Activated naive CD8-positive, alpha-beta T cell treated with anti-CD3 and anti-CD28 coated beads, Interleukin-2, amount 50 U/mL, for 24 hours (primary cell): Measurements from ENCODE around the gene GULP1.

Source experiments
- ATAC-seq: fragments of 150-1000 bp; cut with Tn5 transposase; one replicate; pipeline ENCODE4 v1.10.0; 2021
- DNase-seq: peaks from one replicate; pipeline ENCODE4 v3.0.0; 2021
- H3K27ac Mint-ChIP-seq: one replicate; pipeline ENCODE4 v1.8.0; 2021; ENCODE audit warnings: mild to moderate bottlenecking, mixed read lengths
- H3K27me3 Mint-ChIP-seq: one replicate; pipeline ENCODE4 v1.8.0; 2021; ENCODE audit warnings: mixed read lengths
- H3K36me3 Mint-ChIP-seq: one replicate; pipeline ENCODE4 v1.8.0; 2021; ENCODE audit warnings: low read depth, mixed read lengths
- H3K4me1 Mint-ChIP-seq: one replicate; pipeline ENCODE4 v1.8.0; 2021; ENCODE audit warnings: mixed read lengths
- H3K4me3 Mint-ChIP-seq: one replicate; pipeline ENCODE4 v1.8.0; 2021; ENCODE audit warnings: mild to moderate bottlenecking, moderate library complexity, mixed read lengths
- H3K9me3 Mint-ChIP-seq: one replicate; pipeline ENCODE4 v1.8.0; 2021; ENCODE audit warnings: mixed read lengths

GULP1 gene

GRCh38 chr2:188506843-188507242, 215.2 kb downstream of the GULP1 start:
- no peak overlapping the region for H3K4me3 Mint-ChIP-seq
- H3K4me1 Mint-ChIP-seq: no peaks in the 10 kb centered on the region
- H3K27me3 Mint-ChIP-seq: no peaks in the 10 kb centered on the region
- ATAC-seq (no peak), DNase-seq (no peak)
- no peak overlapping the region for H3K27ac Mint-ChIP-seq
- H3K36me3 Mint-ChIP-seq: no peaks in the 10 kb centered on the region
- H3K9me3 Mint-ChIP-seq: no peaks in the 10 kb centered on the region

GRCh38 chr2:188511346-188511745, 219.7 kb downstream of the GULP1 start:
- H3K27me3 Mint-ChIP-seq: no peaks in the 10 kb centered on the region
- H3K36me3 Mint-ChIP-seq: no peaks in the 10 kb centered on the region
- ATAC-seq (no peak), DNase-seq (no peak)
- no peaks in the 10 kb centered on the region for H3K4me1 Mint-ChIP-seq
- no peak overlapping the region for H3K4me3 Mint-ChIP-seq
- no peaks in the 10 kb centered on the region for H3K9me3 Mint-ChIP-seq
- H3K27ac Mint-ChIP-seq: no peak overlapping the region

DNA sequence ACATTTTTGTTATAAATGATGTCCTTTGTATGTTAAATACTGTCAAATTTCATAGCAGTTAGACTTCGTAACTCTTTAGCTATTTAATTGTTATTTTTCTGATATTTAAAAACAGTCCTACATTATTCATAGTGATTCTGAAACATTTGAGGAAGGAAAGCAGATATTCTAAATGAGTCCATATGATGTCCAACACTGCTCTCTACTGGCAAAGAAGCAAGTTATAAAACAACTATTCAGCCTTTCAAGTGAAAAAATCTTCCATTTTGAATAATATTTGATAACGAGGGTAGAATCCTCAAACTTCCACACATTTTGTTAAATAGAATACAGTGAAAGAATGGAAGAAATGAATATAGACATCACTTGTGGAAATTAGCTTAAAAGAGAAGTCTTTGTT, 220.8 kb downstream of the GULP1 start:
- no peaks in the 10 kb centered on the region for H3K27me3 Mint-ChIP-seq
- H3K9me3 Mint-ChIP-seq: no peaks in the 10 kb centered on the region
- no peaks in the 10 kb centered on the region for H3K4me1 Mint-ChIP-seq
- H3K4me3 Mint-ChIP-seq: no peak overlapping the region
- H3K27ac Mint-ChIP-seq: no peak overlapping the region
- ATAC-seq (no peak), DNase-seq (no peak)
- H3K36me3 Mint-ChIP-seq: no peaks in the 10 kb centered on the region

DNA sequence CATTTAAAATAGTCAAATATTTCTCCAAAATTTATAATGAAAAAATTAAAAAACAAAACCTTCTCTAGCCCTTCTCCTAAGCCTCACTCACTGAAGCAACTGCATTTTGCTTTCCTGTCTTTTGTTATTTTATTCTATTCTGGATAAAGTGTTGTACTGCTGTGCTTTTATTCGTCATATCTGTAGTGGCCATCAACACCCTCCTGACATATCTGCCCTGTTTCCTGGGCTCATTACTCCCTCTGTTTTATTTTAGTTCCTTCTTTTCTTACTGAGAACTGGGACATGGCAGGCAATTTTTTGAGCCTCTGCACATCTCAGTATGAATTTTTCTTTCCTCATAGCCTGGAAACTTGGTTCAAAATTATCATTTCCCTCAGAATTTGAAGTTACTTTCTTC, 224.2 kb downstream of the GULP1 start:
- Mint-ChIP-seq H3K27me3 (peaks cover 2% of the 10 kb centered on the region), H3K4me1 (no peaks in the 10 kb centered on the region), H3K9me3 (no peaks in the 10 kb centered on the region), H3K36me3 (no peaks in the 10 kb centered on the region), H3K27ac (no peak overlapping the region), H3K4me3 (no peak overlapping the region)
- no peak for ATAC-seq
- DNase-seq: no peak

GRCh38 chr2:188517549-188518215, 226.0 kb downstream of the GULP1 start:
- no peak for DNase-seq

DNA sequence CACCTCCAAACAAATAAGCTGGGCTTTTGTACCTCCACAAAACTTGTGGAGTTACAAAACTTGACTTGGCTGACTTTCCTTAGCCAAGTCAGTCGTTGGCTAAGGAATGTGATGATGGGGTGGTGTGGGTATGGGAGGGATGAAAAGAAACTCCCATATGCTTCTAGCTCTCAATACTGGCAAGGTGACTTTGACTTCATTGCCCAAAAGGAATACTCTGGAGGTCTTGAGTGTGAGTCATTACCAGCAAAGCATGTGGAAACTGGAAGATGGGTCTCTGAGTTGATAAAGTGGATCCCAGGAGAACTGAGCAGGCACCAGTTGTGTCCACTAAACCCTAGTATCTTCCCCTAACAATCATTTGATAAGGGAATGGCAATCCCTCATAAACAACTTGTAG, 226.7 kb downstream of the GULP1 start:
- H3K27ac Mint-ChIP-seq: no peak overlapping the region
- no peak for ATAC-seq
- no peaks in the 10 kb centered on the region for H3K9me3 Mint-ChIP-seq
- no peak overlapping the region for H3K4me3 Mint-ChIP-seq
- H3K36me3 Mint-ChIP-seq: no peaks in the 10 kb centered on the region
- DNase-seq: no peak
- H3K4me1 Mint-ChIP-seq: no peaks in the 10 kb centered on the region
- H3K27me3 Mint-ChIP-seq: peaks cover 2% of the 10 kb centered on the region

More at GRCh38 chr2:188517549-188518215, 226.0 kb downstream of the GULP1 start:
- Mint-ChIP-seq H3K9me3 (no peaks in the 10 kb centered on the region), H3K36me3 (no peaks in the 10 kb centered on the region), H3K4me1 (no peaks in the 10 kb centered on the region), H3K27ac (no peak overlapping the region), H3K4me3 (no peak overlapping the region), H3K27me3 (peaks cover 2% of the 10 kb centered on the region)
- no peak for ATAC-seq

DNA sequence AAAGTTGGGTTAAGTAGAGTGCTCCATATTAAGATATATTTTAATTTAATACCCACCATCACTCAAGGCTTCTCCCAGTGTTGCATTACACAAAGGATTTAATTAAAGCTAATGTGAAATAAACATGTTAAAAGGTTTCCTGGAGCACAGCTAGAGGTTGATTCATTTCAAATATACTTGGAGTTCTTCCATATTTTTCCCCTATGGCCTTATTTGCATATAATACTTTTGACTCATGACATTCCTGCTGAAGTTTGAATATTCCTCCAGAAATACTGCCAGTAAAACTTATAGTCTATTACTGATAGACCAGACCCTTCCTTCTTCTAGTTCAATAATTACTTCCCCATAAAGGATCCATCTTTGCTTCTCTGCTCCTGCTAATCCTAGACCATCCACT, 227.5 kb downstream of the GULP1 start:
- Mint-ChIP-seq H3K36me3 (no peaks in the 10 kb centered on the region), H3K9me3 (no peaks in the 10 kb centered on the region), H3K27me3 (peaks cover 2% of the 10 kb centered on the region), H3K4me3 (no peak overlapping the region), H3K4me1 (no peaks in the 10 kb centered on the region), H3K27ac (no peak overlapping the region)
- no peak for ATAC-seq
- DNase-seq: no peak

DNA sequence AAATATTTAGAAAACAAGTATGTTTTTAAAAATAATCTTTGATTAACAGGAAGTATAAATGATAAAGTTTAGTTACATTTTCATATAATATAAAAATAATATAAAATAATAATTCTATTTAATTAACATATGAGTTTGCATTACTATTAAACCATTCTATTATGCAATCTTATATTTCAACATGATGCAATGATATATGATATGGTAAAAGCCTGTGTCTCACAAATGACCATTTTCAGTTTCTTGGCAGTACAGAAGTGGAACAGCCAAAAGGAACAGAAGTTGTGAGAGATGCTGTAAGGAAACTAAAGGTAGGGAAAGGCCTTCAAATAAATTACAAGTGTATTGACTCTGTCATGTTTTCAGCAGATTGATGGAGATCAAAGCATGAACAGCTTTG, 230.8 kb downstream of the GULP1 start:
- no peak for ATAC-seq
- no peak for DNase-seq
- Mint-ChIP-seq H3K27ac (no peak overlapping the region), H3K9me3 (no peaks in the 10 kb centered on the region), H3K4me1 (no peaks in the 10 kb centered on the region), H3K27me3 (peaks cover 2% of the 10 kb centered on the region), H3K36me3 (no peaks in the 10 kb centered on the region), H3K4me3 (no peak overlapping the region)

DNA sequence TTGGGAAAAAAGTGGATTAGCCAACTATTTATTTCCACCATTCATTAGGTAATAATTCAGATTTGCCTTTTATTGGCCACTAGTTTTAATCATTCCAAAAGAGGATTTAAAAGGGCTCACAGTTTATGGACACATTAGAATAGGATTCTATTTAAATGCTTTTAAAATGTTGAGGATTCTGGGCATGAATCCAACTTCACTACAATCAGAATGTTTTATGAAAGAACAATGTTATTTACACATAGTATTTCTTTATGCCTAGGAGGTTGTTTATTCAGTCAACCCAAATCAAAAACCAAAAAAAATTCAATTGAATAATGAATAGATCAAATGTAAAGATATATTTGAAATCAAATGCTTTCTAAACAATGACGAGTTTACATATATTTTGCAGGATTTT, 232.2 kb downstream of the GULP1 start:
- Mint-ChIP-seq H3K9me3 (no peaks in the 10 kb centered on the region), H3K27ac (no peak overlapping the region), H3K36me3 (no peaks in the 10 kb centered on the region), H3K4me3 (no peak overlapping the region), H3K27me3 (peaks cover 2% of the 10 kb centered on the region), H3K4me1 (no peaks in the 10 kb centered on the region)
- DNase-seq: no peak
- ATAC-seq: no peak

DNA sequence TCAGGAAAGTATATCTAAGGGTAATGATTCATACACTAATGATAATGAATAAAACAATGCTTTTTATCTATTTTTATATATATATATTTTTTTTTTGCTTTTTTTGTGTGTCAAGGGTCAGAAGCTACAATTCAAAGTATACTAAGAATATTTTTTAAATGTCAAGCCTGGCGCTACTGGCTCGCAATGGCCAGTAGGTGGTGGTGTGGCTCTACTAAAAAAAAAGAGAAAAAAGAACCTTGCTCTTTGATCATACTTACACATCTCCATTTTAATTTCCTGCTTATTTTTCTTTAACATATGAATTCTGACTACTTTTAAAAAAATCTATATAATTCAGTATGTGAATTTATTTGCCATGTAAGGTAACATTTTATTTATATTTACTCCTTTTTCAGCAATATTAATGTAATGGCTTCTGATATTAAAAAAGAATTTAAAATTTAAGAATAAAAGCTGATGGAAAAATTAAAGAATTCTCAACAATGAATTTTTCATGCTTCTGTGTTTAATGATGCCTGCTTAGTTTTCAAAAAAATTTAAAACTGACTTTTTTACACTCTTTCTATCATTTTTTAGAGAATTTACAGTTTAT, 232.9 kb downstream of the GULP1 start:
- Mint-ChIP-seq H3K27ac (no peak overlapping the region), H3K27me3 (peaks cover 2% of the 10 kb centered on the region), H3K4me1 (no peaks in the 10 kb centered on the region), H3K36me3 (no peaks in the 10 kb centered on the region), H3K9me3 (no peaks in the 10 kb centered on the region), H3K4me3 (no peak overlapping the region)
- ATAC-seq: no peak
- DNase-seq: no peak

DNA sequence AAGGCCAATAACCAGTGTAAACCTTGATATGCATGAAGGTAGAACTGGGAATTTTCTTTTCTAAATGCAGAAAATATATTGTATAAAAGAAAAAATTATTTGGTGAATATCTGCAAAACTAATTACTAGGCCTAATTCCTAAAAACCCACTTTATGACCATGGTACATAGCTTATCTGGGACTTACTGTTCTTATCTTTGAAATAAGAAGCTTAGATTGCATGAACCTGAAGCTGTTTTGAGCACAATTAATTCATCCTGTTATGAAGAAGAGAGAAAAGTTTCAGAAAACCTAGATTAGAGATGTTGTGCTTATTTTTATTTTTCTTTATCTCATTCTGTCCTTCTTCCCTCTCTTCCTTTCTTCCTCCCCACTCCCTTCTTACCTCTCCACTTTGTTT, 235.0 kb downstream of the GULP1 start:
- DNase-seq (no peak), ATAC-seq (no peak)
- H3K27ac Mint-ChIP-seq: no peak overlapping the region
- H3K9me3 Mint-ChIP-seq: no peaks in the 10 kb centered on the region
- H3K4me1 Mint-ChIP-seq: no peaks in the 10 kb centered on the region
- H3K36me3 Mint-ChIP-seq: no peaks in the 10 kb centered on the region
- H3K27me3 Mint-ChIP-seq: no peaks in the 10 kb centered on the region
- H3K4me3 Mint-ChIP-seq: no peak overlapping the region

DNA sequence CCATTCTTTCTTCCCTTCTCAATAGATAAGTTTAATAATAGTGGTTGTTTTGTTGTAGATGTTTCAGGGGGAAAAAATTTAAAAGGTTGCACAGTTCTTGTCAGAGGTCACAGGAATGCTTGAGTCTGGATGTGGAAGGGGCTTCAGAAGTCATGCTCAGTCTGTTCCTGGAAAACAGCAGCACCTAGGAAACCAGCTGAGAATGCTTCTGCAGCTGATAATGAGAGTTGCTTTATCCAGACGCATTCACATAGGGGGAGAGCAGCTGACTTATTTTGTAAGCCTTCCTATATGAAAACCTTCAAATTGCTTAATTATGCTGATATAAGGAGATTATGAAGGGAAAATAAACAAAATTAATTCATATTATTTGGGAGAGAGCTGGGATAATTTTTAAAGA, 235.5 kb downstream of the GULP1 start:
- Mint-ChIP-seq H3K36me3 (no peaks in the 10 kb centered on the region), H3K9me3 (no peaks in the 10 kb centered on the region), H3K27me3 (no peaks in the 10 kb centered on the region), H3K27ac (no peak overlapping the region), H3K4me3 (no peak overlapping the region), H3K4me1 (no peaks in the 10 kb centered on the region)
- DNase-seq (no peak), ATAC-seq (no peak)

GRCh38 chr2:188527581-188527993, 235.9 kb downstream of the GULP1 start:
- Mint-ChIP-seq H3K4me1 (no peaks in the 10 kb centered on the region), H3K36me3 (no peaks in the 10 kb centered on the region), H3K27me3 (no peaks in the 10 kb centered on the region), H3K27ac (no peak overlapping the region), H3K4me3 (no peak overlapping the region), H3K9me3 (no peaks in the 10 kb centered on the region)
- DNase-seq (no peak), ATAC-seq (no peak)

DNA sequence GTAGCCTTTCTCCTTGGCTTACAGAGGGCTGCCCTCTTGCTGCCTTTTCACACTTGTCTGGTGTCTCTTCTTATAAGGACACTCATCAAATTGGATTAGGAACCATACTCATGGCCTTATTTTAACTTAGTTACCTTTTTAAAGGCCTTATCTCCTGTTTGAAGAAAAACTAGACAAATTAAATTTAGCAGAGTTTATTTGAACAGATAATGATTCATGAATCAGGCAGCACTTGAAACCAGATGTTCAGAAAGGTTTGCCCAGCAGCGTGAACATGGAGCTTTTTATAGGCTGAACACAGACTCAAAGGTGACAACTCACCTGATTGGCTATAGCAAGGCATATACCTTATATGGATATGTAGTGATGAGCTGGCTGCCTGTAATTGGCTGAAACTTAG, 238.0 kb downstream of the GULP1 start:
- no peak overlapping the region for H3K27ac Mint-ChIP-seq
- no peak for ATAC-seq
- no peaks in the 10 kb centered on the region for H3K9me3 Mint-ChIP-seq
- H3K4me1 Mint-ChIP-seq: no peaks in the 10 kb centered on the region
- no peak overlapping the region for H3K4me3 Mint-ChIP-seq
- H3K36me3 Mint-ChIP-seq: no peaks in the 10 kb centered on the region
- DNase-seq: no peak
- no peaks in the 10 kb centered on the region for H3K27me3 Mint-ChIP-seq

DNA sequence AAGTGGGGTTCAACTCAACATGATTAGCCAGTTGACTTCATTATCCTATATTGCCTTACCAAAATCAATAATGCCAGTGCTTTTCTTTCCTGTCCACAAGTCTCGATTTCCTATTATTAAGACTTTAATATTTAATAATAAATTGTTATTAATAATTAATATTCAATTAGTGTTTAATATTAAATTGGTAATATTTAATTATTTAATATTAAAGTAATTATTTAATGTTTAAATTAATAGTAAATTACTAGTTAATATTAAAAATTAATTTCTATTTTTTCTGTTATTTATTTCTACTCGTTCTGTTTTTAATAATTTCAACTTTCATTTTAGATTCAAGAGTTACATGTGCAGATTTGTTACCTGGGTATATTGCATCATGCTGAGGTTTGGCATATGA, 243.2 kb downstream of the GULP1 start:
- DNase-seq: no peak
- Mint-ChIP-seq H3K4me1 (no peaks in the 10 kb centered on the region), H3K4me3 (no peak overlapping the region), H3K36me3 (no peaks in the 10 kb centered on the region), H3K9me3 (no peaks in the 10 kb centered on the region), H3K27me3 (no peaks in the 10 kb centered on the region), H3K27ac (no peak overlapping the region)
- no peak for ATAC-seq

DNA sequence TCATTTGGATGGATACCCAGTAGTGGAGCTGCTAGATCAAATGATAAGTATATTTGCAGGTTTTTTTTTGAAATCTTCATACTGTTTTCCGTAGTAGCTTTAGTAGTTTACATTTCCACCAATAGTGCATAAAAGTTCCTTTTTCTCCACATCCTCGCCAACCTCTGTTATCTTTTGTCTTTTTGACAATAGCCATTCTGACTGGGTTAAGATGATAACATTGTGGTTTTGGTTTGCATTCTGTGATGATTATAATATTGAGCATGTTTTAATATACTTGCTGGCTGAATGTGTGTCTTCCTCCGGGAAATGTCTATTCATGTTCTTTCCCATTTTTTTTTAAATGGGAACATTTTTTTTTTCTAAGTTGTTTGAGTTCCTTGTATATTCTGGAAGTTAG, 260.0 kb downstream of the GULP1 start:
- no peak overlapping the region for H3K27ac Mint-ChIP-seq
- H3K4me1 Mint-ChIP-seq: no peaks in the 10 kb centered on the region
- H3K36me3 Mint-ChIP-seq: no peaks in the 10 kb centered on the region
- no peak for ATAC-seq
- DNase-seq: no peak
- H3K9me3 Mint-ChIP-seq: peaks cover 6% of the 10 kb centered on the region
- H3K27me3 Mint-ChIP-seq: no peaks in the 10 kb centered on the region
- no peak overlapping the region for H3K4me3 Mint-ChIP-seq
